ENCODE measurements around the gene RMDN2.

GRCh38 chr2:37887286-37887685 lies 37.8 kb upstream of the RMDN2 start:
- TF ChIP-seq, protein P1, sequence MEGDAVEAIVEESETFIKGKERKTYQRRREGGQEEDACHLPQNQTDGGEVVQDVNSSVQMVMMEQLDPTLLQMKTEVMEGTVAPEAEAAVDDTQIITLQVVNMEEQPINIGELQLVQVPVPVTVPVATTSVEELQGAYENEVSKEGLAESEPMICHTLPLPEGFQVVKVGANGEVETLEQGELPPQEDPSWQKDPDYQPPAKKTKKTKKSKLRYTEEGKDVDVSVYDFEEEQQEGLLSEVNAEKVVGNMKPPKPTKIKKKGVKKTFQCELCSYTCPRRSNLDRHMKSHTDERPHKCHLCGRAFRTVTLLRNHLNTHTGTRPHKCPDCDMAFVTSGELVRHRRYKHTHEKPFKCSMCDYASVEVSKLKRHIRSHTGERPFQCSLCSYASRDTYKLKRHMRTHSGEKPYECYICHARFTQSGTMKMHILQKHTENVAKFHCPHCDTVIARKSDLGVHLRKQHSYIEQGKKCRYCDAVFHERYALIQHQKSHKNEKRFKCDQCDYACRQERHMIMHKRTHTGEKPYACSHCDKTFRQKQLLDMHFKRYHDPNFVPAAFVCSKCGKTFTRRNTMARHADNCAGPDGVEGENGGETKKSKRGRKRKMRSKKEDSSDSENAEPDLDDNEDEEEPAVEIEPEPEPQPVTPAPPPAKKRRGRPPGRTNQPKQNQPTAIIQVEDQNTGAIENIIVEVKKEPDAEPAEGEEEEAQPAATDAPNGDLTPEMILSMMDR (IDR thresholded peaks at IDR 0.05): no peak
- no peak for TF ChIP-seq ZFX (IDR thresholded peaks at IDR 0.05; ENCODE audit: borderline replicate concordance)

Data from 22Rv1 (cell line).